Liver (tissue), 9 donors: ENCODE data around the gene SLC1A2. TPM values are rescaled to one million over a fixed set of nuclear protein-coding genes. Genes with fewer than 3 reads are reported as not detected.

Experiments
- DNase-seq: peaks from one replicate; pipeline ENCODE4 v3.0.0-alpha.2; 2017; ENCODE audit warnings: low spot score
- H3K27ac ChIP-seq, 2 donors: one replicate each; pipeline ENCODE4 v1.7.0; 2013; ENCODE audit warnings: inconsistent platforms in 2 of 2, low read length in 2 of 2, control low read depth in 1 of 2, low read depth in 1 of 2, mild to moderate bottlenecking in 1 of 2
- H3K27me3 ChIP-seq, 4 donors: one replicate each; pipeline versions ENCODE4 v1.6.1 to v1.7.0; 2013; ENCODE audit warnings: low read length in 3 of 4, inconsistent platforms in 1 of 4, mild to moderate bottlenecking in 1 of 4, moderate library complexity in 1 of 4; ENCODE audit not compliant: control insufficient read depth in 4 of 4, insufficient read depth in 4 of 4
- H3K36me3 ChIP-seq, 4 donors: one replicate each; pipeline versions ENCODE4 v1.6.1 to v1.7.0; 2013; ENCODE audit warnings: low read length in 3 of 4, mild to moderate bottlenecking in 3 of 4, low read depth in 1 of 4, moderate library complexity in 1 of 4; ENCODE audit not compliant: control insufficient read depth in 4 of 4, insufficient read depth in 3 of 4
- H3K4me1 ChIP-seq, 4 donors: one replicate each; pipeline versions ENCODE4 v1.6.1 to v1.7.0; 2013; ENCODE audit warnings: low read length in 3 of 4, mild to moderate bottlenecking in 3 of 4, moderate library complexity in 1 of 4; ENCODE audit not compliant: control insufficient read depth in 4 of 4, insufficient read depth in 4 of 4
- H3K4me3 ChIP-seq, 3 donors: one replicate each; pipeline versions ENCODE4 v1.6.1 to v1.7.0; 2013; ENCODE audit warnings: low read length in 3 of 3, control low read depth in 1 of 3, low read depth in 1 of 3, mild to moderate bottlenecking in 1 of 3
- H3K9ac ChIP-seq, 2 donors: one replicate each; pipeline ENCODE4 v1.7.0; 2013; ENCODE audit warnings: low read length in 2 of 2, mild to moderate bottlenecking in 2 of 2, moderate library complexity in 2 of 2, control low read depth in 1 of 2, low read depth in 1 of 2
- H3K9me3 ChIP-seq, 4 donors: one replicate each; pipeline versions ENCODE4 v1.6.1 to v1.7.0; 2013; ENCODE audit warnings: low read length in 3 of 4; ENCODE audit not compliant: control insufficient read depth in 4 of 4
- ATF3 ChIP-seq: IDR thresholded peaks from 2 replicates; pipeline ENCODE4 v1.6.1; 2016; ENCODE audit warnings: antibody characterized with exemption
- EGR1 ChIP-seq, 2 donors: IDR thresholded peaks; 2 replicates each; pipeline ENCODE4 v1.6.1; 2016 to 2018; ENCODE audit warnings: antibody characterized with exemption in 2 of 2, low read depth in 2 of 2
- FOXA1 ChIP-seq: IDR thresholded peaks from 2 replicates; pipeline ENCODE4 v1.6.1; 2016; ENCODE audit warnings: antibody characterized with exemption
- FOXA2 ChIP-seq: IDR thresholded peaks from 2 replicates; pipeline ENCODE4 v1.6.1; 2016; ENCODE audit warnings: antibody characterized with exemption
- GABPA ChIP-seq, 2 donors: IDR thresholded peaks in 1 of 2; conservative IDR thresholded peaks in 1 of 2; 2 replicates each; pipeline ENCODE4 v1.6.1; 2016; ENCODE audit warnings: antibody characterized with exemption in 2 of 2, mild to moderate bottlenecking in 1 of 2, moderate library complexity in 1 of 2
- HNF4A ChIP-seq, 2 donors: conservative IDR thresholded peaks; 2 replicates each; pipeline ENCODE4 v1.6.1; 2016; ENCODE audit warnings: antibody characterized with exemption in 2 of 2, mild to moderate bottlenecking in 2 of 2
- HNF4G ChIP-seq: IDR thresholded peaks from 2 replicates; pipeline ENCODE4 v1.6.1; 2016; ENCODE audit warnings: antibody characterized with exemption
- JUND ChIP-seq, 2 donors: IDR thresholded peaks; 2 replicates each; pipeline ENCODE4 v1.6.1; 2016; ENCODE audit warnings: antibody characterized with exemption in 2 of 2
- MAX ChIP-seq: IDR thresholded peaks from 2 replicates; pipeline ENCODE4 v1.6.1; 2016; ENCODE audit warnings: antibody characterized with exemption
- NR2F2 ChIP-seq: IDR thresholded peaks from 2 replicates; pipeline ENCODE4 v1.6.1; 2016; ENCODE audit warnings: antibody characterized with exemption
- RAD21 ChIP-seq, 2 donors: IDR thresholded peaks; 2 replicates each; pipeline ENCODE4 v1.6.1; 2016; ENCODE audit warnings: antibody characterized with exemption in 2 of 2, mild to moderate bottlenecking in 2 of 2
- REST ChIP-seq: IDR thresholded peaks from 2 replicates; pipeline ENCODE4 v1.6.1; 2016; ENCODE audit warnings: antibody characterized with exemption, mild to moderate bottlenecking
- RXRA ChIP-seq, 2 donors: IDR thresholded peaks; 2 replicates each; pipeline ENCODE4 v1.6.1; 2017 to 2018; ENCODE audit warnings: antibody characterized with exemption in 2 of 2, mild to moderate bottlenecking in 1 of 2
- SP1 ChIP-seq: IDR thresholded peaks from 2 replicates; pipeline ENCODE4 v1.6.1; 2018; ENCODE audit warnings: antibody characterized with exemption, mild to moderate bottlenecking
- TAF1 ChIP-seq: conservative IDR thresholded peaks from 2 replicates; pipeline ENCODE4 v1.6.1; 2016; ENCODE audit warnings: antibody characterized with exemption, mild to moderate bottlenecking
- ZBTB33 ChIP-seq: IDR thresholded peaks from 2 replicates; pipeline ENCODE4 v1.6.1; 2016; ENCODE audit warnings: antibody characterized with exemption
- WGBS: extraction: QIAGEN DNeasy Blood & Tissue Kit; methylation state at CpG from one replicate; pipeline ENCODE4 v1.1.7; 2013; 5-methylcytosine and 5-hydroxymethylcytosine counted together
- polyA plus RNA-seq, 2 donors: library from polyadenylated mRNA; stranded (reverse) in 1 of 2; unstranded in 1 of 2; fragments of 200-250 nt in 1 of 2; fragments of >200 nt in 1 of 2; fragmentation: Nextera tagmentation in 1 of 2; extraction: Ambion mirVana in 1 of 2; gene quantifications; one replicate each; pipeline versions ENCODE4 v1.2.1 to v1.2.3, GENCODE V29; 2013 to 2015
- total RNA-seq, 2 donors: library from RNA; depleted of rRNA; stranded (reverse); fragments of >200 nt; gene quantifications; one replicate each; pipeline ENCODE4 v1.2.3, GENCODE V29; 2014
- donor health status: healthy.
- donor health status: healthy.
- donor health status: healthy.
- donor health status: healthy.
- donor health status: healthy.

Gene SLC1A2
- total and polyA plus RNA-seq, 4 donors: 6.4 to 19.5 (median 13.5) TPM

- 90% methylated on average over 5 of the region's 5 CpGs for WGBS
- no peak overlapping the region for H3K4me3 ChIP-seq
- no peak overlapping the region for H3K27ac ChIP-seq
- H3K27me3 ChIP-seq: no peaks in the 10 kb centered on the region
- no peak overlapping the region for H3K9ac ChIP-seq
- no peaks in the 10 kb centered on the region for H3K36me3 ChIP-seq
- H3K4me1 ChIP-seq: peaks cover 2 to 6% (median 3%) of the 10 kb centered on the region in 4 donors
- TF ChIP-seq EGR1 (IDR thresholded peaks at IDR 0.05; ENCODE audit: low read depth in 2 of 2) (no peak), RAD21 (IDR thresholded peaks at IDR 0.05) (no peak), SP1 (no peak), FOXA2 (no peak), JUND (IDR thresholded peaks at IDR 0.05) (no peak), MAX (no peak), GABPA (IDR thresholded peaks at IDR 0.05 in 1 of 2, conservative IDR thresholded peaks at IDR 0.05 in 1 of 2) (no peak), TAF1 (no peak), ZBTB33 (no peak), RXRA (IDR thresholded peaks at IDR 0.05) (no peak), HNF4G (no peak)
- no peaks in the 10 kb centered on the region for H3K9me3 ChIP-seq
- DNase-seq: no peak
These were observed 54.0 kb downstream of the SLC1A2 start for GRCh38 chr11:35365395-35365794.

- no peaks in the 10 kb centered on the region for H3K36me3 ChIP-seq
- H3K9me3 ChIP-seq: no peaks in the 10 kb centered on the region
- no peak overlapping the region for H3K4me3 ChIP-seq
- H3K27me3 ChIP-seq: no peaks in the 10 kb centered on the region
- TF ChIP-seq SP1 (peak; percentile 73), ZBTB33 (peak; percentile 52), ATF3 (peak; percentile 11), TAF1 (no peak), HNF4A (conservative IDR thresholded peaks at IDR 0.05) (peak; percentile 70), NR2F2 (no peak), GABPA (IDR thresholded peaks at IDR 0.05 in 1 of 2, conservative IDR thresholded peaks at IDR 0.05 in 1 of 2) (no peak), FOXA1 (no peak), EGR1 (IDR thresholded peaks at IDR 0.05; ENCODE audit: low read depth in 2 of 2) (peak in 1 of 2 donors; percentile 75), RXRA (IDR thresholded peaks at IDR 0.05) (peak; percentile 73 to 89), MAX (peak; percentile 57), REST (peak; percentile 32), JUND (IDR thresholded peaks at IDR 0.05) (peak; percentile 62 to 93), FOXA2 (peak; percentile 22), RAD21 (IDR thresholded peaks at IDR 0.05) (peak; percentile 23 to 42)
- 76% methylated on average over 2 of the region's 2 CpGs for WGBS
- peaks cover 2 to 18% (median 13%) of the 10 kb centered on the region in 4 donors for H3K4me1 ChIP-seq
- peak overlapping the region in 1 of 2 donors; percentile 27 for H3K27ac ChIP-seq
- no peak overlapping the region for H3K9ac ChIP-seq
- DNase-seq: no peak
These were observed 55.2 kb downstream of the SLC1A2 start for GRCh38 chr11:35363854-35364780.
